Endothelial cell of umbilical vein (primary cell): ENCODE results near the gene THOP1. TPM values are rescaled to one million over a fixed set of nuclear protein-coding genes. Genes with fewer than 3 reads are reported as not detected.

Experiments used
- BruUV-seq: library from RNA; stranded (reverse); fragments of 400-500 nt; replicated peaks from 2 replicates; lab custom pipeline; 2021; lab: Mats Ljungman, UMichigan
- CTCF ChIA-PET: fragments of 300-600, 350-600 bp; sonication (Branson Sonifier 250); formaldehyde crosslinking; loops from one replicate; lab custom pipeline; 2021; ENCODE audit warnings: antibody characterized with exemption, inconsistent platforms; lab: Charles Lee
- POLR2A ChIA-PET: fragments of 300-600, 350-600 bp; sonication (Branson Sonifier 250); formaldehyde crosslinking; loops from one replicate; lab custom pipeline; 2021; ENCODE audit warnings: antibody characterized with exemption, inconsistent platforms; lab: Charles Lee
- DNase-seq: peaks from one replicate; pipeline ENCODE4 v3.0.0-alpha.2; 2011; ENCODE audit warnings: low read depth, low spot score
- FAIRE-seq: peaks from 2 replicates; lab custom pipeline; 2011; peaks lifted over from hg19 to GRCh38; lab: Jason Lieb, UNC
- H2AFZ ChIP-seq: 2 replicates; pipeline ENCODE4 v1.6.0; 2012; ENCODE audit warnings: low read depth, low read length, control low read depth, inconsistent platforms
- H3K27ac ChIP-seq: 2 replicates; pipeline ENCODE4 v1.5.1; 2011; ENCODE audit warnings: low read depth, mild to moderate bottlenecking, control low read depth, low read length, moderate library complexity; ENCODE audit not compliant: insufficient read depth
- H3K27me3 ChIP-seq, 2 experiments: 2 replicates each; pipeline versions ENCODE4 v1.6.0 to v1.6.1; 2011; ENCODE audit warnings: low read length in 2 of 2, mixed read lengths in 1 of 2; ENCODE audit not compliant: control insufficient read depth in 2 of 2, insufficient read depth in 2 of 2
- H3K36me3 ChIP-seq, 2 experiments: 2 replicates in 1 of 2; 3 replicates in 1 of 2; pipeline ENCODE4 v1.5.1; 2011; ENCODE audit warnings: low read length in 2 of 2, mild to moderate bottlenecking in 1 of 2, moderate library complexity in 1 of 2; ENCODE audit not compliant: control insufficient read depth in 2 of 2, insufficient read depth in 2 of 2; ENCODE audit errors: extremely low read depth in 1 of 2
- H3K4me1 ChIP-seq: 3 replicates; pipeline ENCODE4 v1.5.1; 2011; ENCODE audit warnings: mild to moderate bottlenecking, low read length; ENCODE audit not compliant: control insufficient read depth, insufficient read depth; ENCODE audit errors: extremely low read depth
- H3K4me2 ChIP-seq: 2 replicates; pipeline ENCODE4 v1.6.1; 2011; ENCODE audit warnings: low read length, control low read depth, mixed read lengths; ENCODE audit not compliant: insufficient read depth
- H3K4me3 ChIP-seq, 3 experiments: fragments of 200-600 bp in 1 of 3; sonication (generic), shearing (Covaris generic) in 1 of 3; replicated peaks in 1 of 3; 2 replicates each; pipeline ENCODE4 v1.5.1; 2011 to 2016; ENCODE audit warnings: control low read depth in 3 of 3, low read length in 3 of 3, mild to moderate bottlenecking in 2 of 3, inconsistent platforms in 1 of 3, low read depth in 1 of 3, moderate library complexity in 1 of 3; ENCODE audit not compliant: insufficient read depth in 1 of 3
- H3K79me2 ChIP-seq: 2 replicates; pipeline ENCODE4 v1.6.0; 2012; ENCODE audit warnings: low read length, inconsistent platforms; ENCODE audit not compliant: control insufficient read depth, insufficient read depth
- H3K9ac ChIP-seq: replicated peaks from 2 replicates; pipeline ENCODE3; 2011; ENCODE audit warnings: low read length, control low read depth; ENCODE audit not compliant: insufficient read depth; ENCODE audit errors: extremely low read depth
- H3K9me1 ChIP-seq: replicated peaks from 3 replicates; pipeline ENCODE4 v1.6.0; 2011; ENCODE audit warnings: mild to moderate bottlenecking, low read length; ENCODE audit not compliant: control insufficient read depth, insufficient read depth; ENCODE audit errors: extremely low read depth
- H3K9me3 ChIP-seq: replicated peaks from 2 replicates; pipeline ENCODE4 v1.5.1; 2012; ENCODE audit warnings: low read length, inconsistent platforms; ENCODE audit not compliant: control insufficient read depth, insufficient read depth
- H4K20me1 ChIP-seq: replicated peaks from 2 replicates; pipeline ENCODE3; 2011; ENCODE audit warnings: mild to moderate bottlenecking, low read length; ENCODE audit not compliant: control insufficient read depth, insufficient read depth; ENCODE audit errors: extremely low read depth
- EZH2 ChIP-seq: IDR thresholded peaks from 2 replicates; pipeline ENCODE4 v1.6.1; 2012; ENCODE audit warnings: borderline replicate concordance, low read depth, mild to moderate bottlenecking, moderate library complexity, low read length, inconsistent platforms; ENCODE audit not compliant: severe bottlenecking
- FOS ChIP-seq: IDR thresholded peaks from 2 replicates; pipeline ENCODE4 v1.6.1; 2011; ENCODE audit warnings: mild to moderate bottlenecking, low read length, moderate library complexity, borderline replicate concordance; ENCODE audit not compliant: insufficient read depth
- GATA2 ChIP-seq: IDR thresholded peaks from 2 replicates; pipeline ENCODE4 v1.7.0; 2011; ENCODE audit warnings: low read depth, mild to moderate bottlenecking, moderate library complexity, mixed read lengths, low read length; ENCODE audit not compliant: insufficient read length, insufficient read depth
- JUN ChIP-seq: IDR thresholded peaks from 2 replicates; pipeline ENCODE4 v1.6.1; 2011; ENCODE audit warnings: borderline replicate concordance, low read depth; ENCODE audit not compliant: insufficient read length, insufficient read depth
- MYC ChIP-seq: IDR thresholded peaks from one replicate; pipeline ENCODE4 v1.6.1; 2011; ENCODE audit warnings: mild to moderate bottlenecking, low read depth, low read length
- POLR2A ChIP-seq: IDR thresholded peaks from 2 replicates; pipeline ENCODE4 v1.6.1; 2012; ENCODE audit warnings: low read depth, mild to moderate bottlenecking, control low read depth, low read length
- POLR2AphosphoS5 ChIP-seq: IDR thresholded peaks from 2 replicates; pipeline ENCODE4 v1.6.1; 2012; ENCODE audit warnings: low read depth, mild to moderate bottlenecking, control low read depth, low read length, moderate library complexity; ENCODE audit not compliant: insufficient read depth
- dilution Hi-C: fragments of 300-500 bp; cut with MboI; formaldehyde crosslinking; loops from one replicate; pipeline ENCODE4 v1.15.0; 2019; ENCODE audit warnings: low sequenced_read_pairs; ENCODE audit not compliant: extremely low pct_ligation_motif_present
- intact Hi-C: fragments of 100-400 bp; cut with micrococcal nuclease; formaldehyde crosslinking; loops from one replicate; pipeline ENCODE4 v1.10.0; 2022
- polyA plus RNA-seq, 4 experiments: library from polyadenylated mRNA; depleted of rRNA in 3 of 4; stranded (reverse) in 3 of 4; unstranded in 1 of 4; fragments of >200 nt; gene quantifications; 2 replicates each; pipeline versions ENCODE4 v1.2.1 to v1.2.3, GENCODE V29; 2011 to 2012; ENCODE audit warnings: missing spikeins in 1 of 4
- total RNA-seq: library from RNA; stranded (reverse); gene quantifications from 2 replicates; pipeline ENCODE4 v1.2.3, GENCODE V29; 2021
- TF ChIP-seq, protein P1 (sequence below), 2 donors: IDR thresholded peaks; 1 replicate in 1 of 2; 2 replicates in 1 of 2; pipeline ENCODE4 v1.5.1; 2011; ENCODE audit warnings: low read length in 2 of 2, mild to moderate bottlenecking in 2 of 2, moderate library complexity in 2 of 2, control low read depth in 1 of 2, inconsistent platforms in 1 of 2, low read depth in 1 of 2; ENCODE audit not compliant: insufficient read depth in 1 of 2; ENCODE audit errors: extremely low read depth in 1 of 2
- TF ChIP-seq, protein P2 (sequence below): IDR thresholded peaks from 2 replicates; pipeline ENCODE4 v1.6.1; 2011; ENCODE audit not compliant: insufficient read depth, insufficient read length

THOP1 gene
- total and polyA plus RNA-seq, 2 donors (not counting 3 experiments of a cell fraction or from before 2014, with no cell fraction given): 88.0 to 115 TPM

DNA sequence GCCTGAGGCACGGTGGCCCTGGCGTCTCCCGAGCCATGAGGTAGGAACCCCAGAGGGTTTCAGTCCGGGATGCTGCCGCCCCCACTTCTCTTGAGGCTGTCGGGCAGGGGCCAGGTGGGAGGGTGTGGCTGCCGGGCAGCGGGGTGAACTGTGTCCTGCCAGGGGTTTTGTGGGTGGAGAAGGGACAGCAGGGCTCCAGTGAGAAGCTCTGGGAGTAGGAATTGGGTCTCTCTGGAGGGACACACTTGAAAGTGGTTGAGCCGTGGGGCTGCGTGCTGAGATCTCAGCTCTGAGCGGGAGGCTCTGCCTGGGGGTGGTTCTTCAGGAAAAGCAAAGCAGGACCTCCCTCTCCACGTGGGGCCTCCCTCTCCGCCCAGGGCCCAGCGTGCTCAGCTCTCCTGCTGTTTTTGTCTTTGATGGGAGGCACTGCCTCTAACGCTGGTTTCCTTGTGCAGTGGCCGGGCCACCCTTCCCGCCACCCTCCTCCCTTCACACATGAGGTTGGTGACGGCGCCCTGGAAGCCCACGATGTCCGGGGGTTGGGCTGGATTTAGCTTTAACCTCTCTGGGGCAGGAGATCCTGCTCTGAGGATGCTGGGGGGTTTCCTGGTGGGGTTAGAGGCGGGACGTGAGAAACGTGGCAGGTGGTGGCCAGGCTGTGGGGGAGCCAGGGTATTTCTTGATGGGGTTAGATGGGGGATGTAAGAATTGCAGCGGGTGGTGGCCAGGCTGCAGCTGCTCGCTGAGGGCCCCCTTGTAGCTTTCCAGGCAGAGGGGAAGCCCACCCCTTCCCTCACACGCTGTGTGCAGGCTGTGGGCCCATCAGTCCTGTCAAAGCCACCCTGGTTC is 19.1 kb downstream of the THOP1 start:
- dilution Hi-C loops: no loop called here
- intact Hi-C loops: no loop called here

DNA sequence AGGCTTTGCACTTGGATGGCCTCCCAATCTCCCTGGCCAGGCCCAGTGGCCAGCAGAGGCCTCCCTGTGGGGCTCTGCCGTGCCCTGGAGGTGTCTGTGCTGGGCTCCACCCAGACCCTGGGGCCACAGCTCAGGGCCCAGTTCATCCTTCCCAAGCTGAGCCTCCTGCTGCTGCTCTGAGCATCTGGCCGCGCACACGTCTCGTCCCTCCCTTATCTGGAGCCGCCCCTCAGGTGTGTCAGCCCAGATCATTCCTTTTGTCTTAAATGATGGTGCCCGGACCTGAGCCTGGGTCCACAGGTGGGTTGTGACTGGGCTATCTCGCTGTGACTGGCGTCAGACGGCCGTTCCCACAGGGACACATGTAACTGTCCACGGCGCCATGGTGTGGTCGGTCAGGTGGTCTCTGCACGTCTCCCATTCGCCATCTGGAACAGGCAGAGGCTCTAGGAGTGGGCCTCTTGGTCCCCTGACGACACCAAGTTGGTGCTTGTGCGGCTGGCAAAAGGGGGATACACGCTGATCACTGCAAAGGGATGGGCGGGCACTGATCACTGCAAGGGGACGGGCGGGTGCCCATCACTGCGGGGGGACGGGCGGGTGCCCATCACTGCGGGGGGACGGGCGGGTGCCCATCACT is 20.1 kb downstream of the THOP1 start:
- TF ChIP-seq, protein P1, sequence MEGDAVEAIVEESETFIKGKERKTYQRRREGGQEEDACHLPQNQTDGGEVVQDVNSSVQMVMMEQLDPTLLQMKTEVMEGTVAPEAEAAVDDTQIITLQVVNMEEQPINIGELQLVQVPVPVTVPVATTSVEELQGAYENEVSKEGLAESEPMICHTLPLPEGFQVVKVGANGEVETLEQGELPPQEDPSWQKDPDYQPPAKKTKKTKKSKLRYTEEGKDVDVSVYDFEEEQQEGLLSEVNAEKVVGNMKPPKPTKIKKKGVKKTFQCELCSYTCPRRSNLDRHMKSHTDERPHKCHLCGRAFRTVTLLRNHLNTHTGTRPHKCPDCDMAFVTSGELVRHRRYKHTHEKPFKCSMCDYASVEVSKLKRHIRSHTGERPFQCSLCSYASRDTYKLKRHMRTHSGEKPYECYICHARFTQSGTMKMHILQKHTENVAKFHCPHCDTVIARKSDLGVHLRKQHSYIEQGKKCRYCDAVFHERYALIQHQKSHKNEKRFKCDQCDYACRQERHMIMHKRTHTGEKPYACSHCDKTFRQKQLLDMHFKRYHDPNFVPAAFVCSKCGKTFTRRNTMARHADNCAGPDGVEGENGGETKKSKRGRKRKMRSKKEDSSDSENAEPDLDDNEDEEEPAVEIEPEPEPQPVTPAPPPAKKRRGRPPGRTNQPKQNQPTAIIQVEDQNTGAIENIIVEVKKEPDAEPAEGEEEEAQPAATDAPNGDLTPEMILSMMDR (IDR thresholded peaks at IDR 0.05; ENCODE audit: extremely low read depth in 1 of 2, insufficient read depth in 1 of 2, low read depth in 1 of 2, low read length in 2 of 2): no peak
- TF ChIP-seq GATA2 (no peak), MYC (no peak), POLR2A (no peak), FOS (no peak), JUN (no peak), EZH2 (no peak), POLR2AphosphoS5 (no peak)
- TF ChIP-seq, protein P2, sequence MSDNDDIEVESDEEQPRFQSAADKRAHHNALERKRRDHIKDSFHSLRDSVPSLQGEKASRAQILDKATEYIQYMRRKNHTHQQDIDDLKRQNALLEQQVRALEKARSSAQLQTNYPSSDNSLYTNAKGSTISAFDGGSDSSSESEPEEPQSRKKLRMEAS: no peak

More for the DNA sequence above, 19.1 kb downstream of the THOP1 start:
- Histone ChIP-seq H3K4me1 (no peaks in the 10 kb centered on the region), H3K79me2 (peaks cover 3% of the 10 kb centered on the region), H3K27ac (no peak overlapping the region), H4K20me1 (no peaks in the 10 kb centered on the region), H3K9me3 (no peaks in the 10 kb centered on the region), H3K36me3 (peaks cover 8 to 17% of the 10 kb centered on the region in 2 experiments), H3K4me3 (no peak overlapping the region), H3K4me2 (no peak overlapping the region), H2AFZ (no peak overlapping the region), H3K27me3 (no peaks in the 10 kb centered on the region), H3K9me1 (no peaks in the 10 kb centered on the region), H3K9ac (no peak overlapping the region)
- ChIA-PET CTCF (interaction anchor here (0.6 to 1.2 kb wide), 2 partner anchors 8 to 14 kb away, joined by 3 read pairs; no protein-coding TSS in a partner anchor), POLR2A (no interaction called here)
- no peak for TF ChIP-seq GATA2
- no peak for TF ChIP-seq JUN
- BruUV-seq: no TSS peak
- FAIRE-seq: no peak
- DNase-seq: no peak

More for the DNA sequence above, 20.1 kb downstream of the THOP1 start:
- BruUV-seq: no TSS peak
- Histone ChIP-seq H3K4me3 (no peak overlapping the region), H3K9me3 (no peaks in the 10 kb centered on the region), H3K36me3 (peaks cover 8 to 23% of the 10 kb centered on the region in 2 experiments), H3K4me1 (no peaks in the 10 kb centered on the region), H3K9ac (no peak overlapping the region), H3K9me1 (no peaks in the 10 kb centered on the region), H4K20me1 (no peaks in the 10 kb centered on the region), H3K4me2 (no peak overlapping the region), H3K79me2 (peaks cover 3% of the 10 kb centered on the region), H2AFZ (no peak overlapping the region), H3K27ac (no peak overlapping the region), H3K27me3 (no peaks in the 10 kb centered on the region)
- intact Hi-C loops (no loop called here), dilution Hi-C loops (no loop called here)
- ChIA-PET CTCF (no interaction called here), POLR2A (no interaction called here)
- FAIRE-seq (no peak), DNase-seq (no peak)
